GM23248 (cell line): Measurements from ENCODE around the gene GNB1. TPM values are rescaled to one million over a fixed set of nuclear protein-coding genes. Genes with fewer than 3 reads are reported as not detected.

Source experiments
- DNase-seq: peaks from one replicate; pipeline ENCODE4 v3.0.0-alpha.2; 2015
- H2AFZ ChIP-seq: fragments of 200-600 bp; sonication (generic); 2 replicates; pipeline ENCODE4 v1.6.1; 2016; ENCODE audit warnings: antibody characterized with exemption
- H3F3A ChIP-seq: fragments of 200-600 bp; sonication (generic); 2 replicates; pipeline ENCODE4 v1.6.1; 2016; ENCODE audit warnings: mild to moderate bottlenecking, antibody characterized with exemption, mixed run types; ENCODE audit not compliant: insufficient read depth
- H3K27ac ChIP-seq: fragments of 200-600 bp; sonication (generic); 2 replicates; pipeline ENCODE4 v1.5.1; 2016; ENCODE audit warnings: mild to moderate bottlenecking
- H3K27me3 ChIP-seq: fragments of 200-600 bp; sonication (generic); replicated peaks from 2 replicates; pipeline ENCODE4 v1.6.1; 2016; ENCODE audit warnings: mild to moderate bottlenecking; ENCODE audit not compliant: insufficient read depth
- H3K36me3 ChIP-seq: fragments of 200-600 bp; sonication (generic); 2 replicates; pipeline ENCODE4 v1.6.1; 2016; ENCODE audit warnings: low read depth, mild to moderate bottlenecking
- H3K4me1 ChIP-seq: fragments of 200-600 bp; sonication (generic); 2 replicates; pipeline ENCODE4 v1.6.1; 2016; ENCODE audit warnings: mild to moderate bottlenecking; ENCODE audit not compliant: insufficient read depth
- H3K4me2 ChIP-seq: fragments of 200-600 bp; sonication (generic); one replicate; pipeline ENCODE4 v1.6.1; 2016; ENCODE audit warnings: mild to moderate bottlenecking; ENCODE audit not compliant: unreplicated experiment
- H3K4me3 ChIP-seq: fragments of 200-600 bp; sonication (generic); 2 replicates; pipeline ENCODE4 v1.5.1; 2016; ENCODE audit warnings: mild to moderate bottlenecking
- H3K79me2 ChIP-seq: fragments of 200-600 bp; sonication (generic); 2 replicates; pipeline ENCODE4 v1.6.1; 2016; ENCODE audit warnings: mild to moderate bottlenecking; ENCODE audit not compliant: insufficient read depth
- H3K9ac ChIP-seq: fragments of 200-600 bp; sonication (generic); 2 replicates; pipeline ENCODE4 v1.6.1; 2016; ENCODE audit warnings: mild to moderate bottlenecking
- H3K9me2 ChIP-seq: fragments of 200-600 bp; sonication (generic); 2 replicates; pipeline ENCODE4 v1.6.1; 2016; ENCODE audit warnings: mixed run types, mild to moderate bottlenecking, moderate library complexity; ENCODE audit not compliant: insufficient read depth
- H3K9me3 ChIP-seq: fragments of 200-600 bp; sonication (generic); one replicate; pipeline ENCODE4 v1.6.1; 2017; ENCODE audit warnings: low read depth
- H4K20me1 ChIP-seq: fragments of 200-600 bp; sonication (generic); 2 replicates; pipeline ENCODE4 v1.6.0; 2016; ENCODE audit not compliant: insufficient read depth
- EZH2 ChIP-seq: fragments of 200-600 bp; sonication (generic); IDR thresholded peaks from 2 replicates; pipeline ENCODE4 v1.6.1; 2018; ENCODE audit warnings: antibody characterized with exemption, mild to moderate bottlenecking; ENCODE audit not compliant: insufficient read depth, poor library complexity, severe bottlenecking
- EZH2phosphoT487 ChIP-seq: fragments of 200-600 bp; sonication (generic); IDR thresholded peaks from 2 replicates; pipeline ENCODE4 v1.6.1; 2018; ENCODE audit warnings: antibody characterized with exemption, moderate library complexity, mild to moderate bottlenecking, low read depth; ENCODE audit not compliant: insufficient read depth
- WGBS, 2 experiments: methylation state at CpG; one replicate each; pipeline ENCODE4 v1.1.6; 2015 to 2017; ENCODE audit warnings: low lambda C conversion rate in 2 of 2, low coverage in 1 of 2; ENCODE audit errors: missing lambda C conversion rate in 2 of 2; 5-methylcytosine and 5-hydroxymethylcytosine counted together
- in situ Hi-C: fragments of 300-500 bp; cut with MboI; formaldehyde crosslinking; loops from 2 replicates; pipeline ENCODE4 v1.15.0; 2020
- polyA plus RNA-seq: library from polyadenylated mRNA; unstranded; fragments of >200 nt; fragmentation: Nextera tagmentation; extraction: Ambion mirVana; gene quantifications from 2 replicates; pipeline ENCODE4 v1.2.1, GENCODE V29; 2016
- total RNA-seq: library from RNA; depleted of rRNA; stranded (reverse); fragments of >200 nt; shearing (Covaris generic); gene quantifications from 2 replicates; pipeline ENCODE4 v1.2.3, GENCODE V29; 2014

The GNB1 gene
- total and polyA plus RNA-seq, 2 experiments from 2014 or later = 92.0 to 97.7 TPM

GRCh38 chr1:1881727-1882126, 9.2 kb downstream of the GNB1 start:
- Histone ChIP-seq H3K4me1 (peaks cover 24% of the 10 kb centered on the region; the same call in 1 of the 2 replicates), H2AFZ (no peak overlapping the region), H3F3A (peaks cover 18% of the 10 kb centered on the region; the same call in 1 of the 2 replicates), H3K4me2 (no peak overlapping the region), H3K27me3 (no peaks in the 10 kb centered on the region), H4K20me1 (peaks cover 71% of the 10 kb centered on the region; the same call in 1 of the 2 replicates), H3K27ac (peak overlapping the region; percentile 14; the same call in 1 of the 2 replicates), H3K36me3 (no peaks in the 10 kb centered on the region), H3K9me2 (no peaks in the 10 kb centered on the region), H3K79me2 (peaks cover 100% of the 10 kb centered on the region), H3K4me3 (no peak overlapping the region), H3K9ac (no peak overlapping the region), H3K9me3 (no peaks in the 10 kb centered on the region)
- TF ChIP-seq EZH2phosphoT487 (no peak), EZH2 (no peak)
- in situ Hi-C loops = no loop called here
- no peak for DNase-seq
- WGBS, 2 experiments = 78 to 82% methylated on average over 6 of the region's 6 CpGs

GRCh38 chr1:1880617-1881312, 10.1 kb downstream of the GNB1 start:
- Histone ChIP-seq H2AFZ (no peak overlapping the region), H3K4me3 (no peak overlapping the region), H3F3A (peaks cover 28% of the 10 kb centered on the region), H3K4me1 (peaks cover 27% of the 10 kb centered on the region), H3K79me2 (peaks cover 100% of the 10 kb centered on the region), H3K36me3 (no peaks in the 10 kb centered on the region), H3K4me2 (peak overlapping the region; percentile 31), H3K27me3 (no peaks in the 10 kb centered on the region), H4K20me1 (peaks cover 71% of the 10 kb centered on the region), H3K27ac (peak overlapping the region; percentile 14; the same call in 1 of the 2 replicates), H3K9ac (peak overlapping the region; percentile 9; the same call in 1 of the 2 replicates), H3K9me3 (no peaks in the 10 kb centered on the region), H3K9me2 (no peaks in the 10 kb centered on the region)
- in situ Hi-C loops = no loop called here
- whole genome bisulfite sequencing, 2 experiments = 62% methylated on average over 13 of the region's 13 CpGs
- DNase-seq = no peak
- TF ChIP-seq EZH2 (no peak), EZH2phosphoT487 (no peak)

GRCh38 chr1:1879942-1880341, 10.9 kb downstream of the GNB1 start:
- peaks cover 36% of the 10 kb centered on the region for H3F3A ChIP-seq
- no peak overlapping the region for H2AFZ ChIP-seq
- H3K9me2 ChIP-seq = no peaks in the 10 kb centered on the region
- H3K4me2 ChIP-seq = no peak overlapping the region
- H3K27me3 ChIP-seq = no peaks in the 10 kb centered on the region
- H3K4me1 ChIP-seq = peaks cover 29% of the 10 kb centered on the region
- H3K79me2 ChIP-seq = peaks cover 100% of the 10 kb centered on the region
- H3K27ac ChIP-seq = no peak overlapping the region
- in situ Hi-C loops = no loop called here
- H3K9me3 ChIP-seq = no peaks in the 10 kb centered on the region
- 93 to 94% methylated on average over 5 of the region's 5 CpGs for WGBS, 2 experiments
- H3K9ac ChIP-seq = no peak overlapping the region
- peaks cover 80% of the 10 kb centered on the region for H4K20me1 ChIP-seq
- no peak for TF ChIP-seq EZH2
- TF ChIP-seq EZH2phosphoT487 = no peak
- no peak overlapping the region for H3K4me3 ChIP-seq
- H3K36me3 ChIP-seq = no peaks in the 10 kb centered on the region
- no peak for DNase-seq

- Histone ChIP-seq H3K4me1 (peaks cover 22% of the 10 kb centered on the region), H3K4me3 (no peak overlapping the region), H3K9me2 (no peaks in the 10 kb centered on the region), H3K9ac (no peak overlapping the region), H3F3A (peaks cover 41% of the 10 kb centered on the region), H2AFZ (no peak overlapping the region), H3K27ac (no peak overlapping the region), H3K36me3 (peaks cover 7% of the 10 kb centered on the region; the same call in 1 of the 2 replicates), H3K4me2 (no peak overlapping the region), H3K79me2 (peaks cover 100% of the 10 kb centered on the region), H4K20me1 (peaks cover 80% of the 10 kb centered on the region), H3K27me3 (no peaks in the 10 kb centered on the region), H3K9me3 (no peaks in the 10 kb centered on the region)
- TF ChIP-seq EZH2 (no peak), EZH2phosphoT487 (no peak)
- DNase-seq = no peak
- WGBS, 2 experiments = 74 to 80% methylated on average over 5 of the region's 5 CpGs
- in situ Hi-C loops = no loop called here
Measured at GRCh38 chr1:1877865-1878436, 12.9 kb downstream of the GNB1 start.
